Esophagus squamous epithelium (tissue), 5 donors: ENCODE measurements around the gene C11orf21. TPM values are rescaled to one million over a fixed set of nuclear protein-coding genes. Genes with fewer than 3 reads are reported as not detected.

Source experiments
- DNase-seq: peaks from one replicate; lab custom pipeline; 2025; lab: John Stamatoyannopoulos, UW
- H3K27ac ChIP-seq, 4 donors: fragments of 200-600 bp; sonication (generic); one replicate each; pipeline ENCODE4 v1.5.1; 2016 to 2019; ENCODE audit warnings: mild to moderate bottlenecking in 1 of 4
- H3K27me3 ChIP-seq, 4 donors: fragments of 200-600 bp; sonication (generic); 1 replicate in 3 of 4; 2 replicates in 1 of 4; pipeline versions ENCODE4 v1.5.1 to v1.6.0; 2017 to 2021; ENCODE audit warnings: antibody characterized with exemption in 1 of 4
- H3K36me3 ChIP-seq, 3 donors: fragments of 200-600 bp; sonication (generic); one replicate each; pipeline ENCODE4 v1.5.1; 2016 to 2019
- H3K4me1 ChIP-seq, 3 donors: fragments of 200-600 bp; sonication (generic); one replicate each; pipeline ENCODE4 v1.5.1; 2017 to 2019
- H3K4me3 ChIP-seq, 4 donors: fragments of 200-600 bp; sonication (generic); 1 replicate in 3 of 4; 2 replicates in 1 of 4; pipeline ENCODE4 v1.5.1; 2016 to 2019; ENCODE audit warnings: mild to moderate bottlenecking in 2 of 4, moderate library complexity in 1 of 4
- H3K9me3 ChIP-seq, 3 donors: fragments of 200-600 bp; sonication (generic); one replicate each; pipeline ENCODE4 v1.5.1; 2016 to 2019
- POLR2A ChIP-seq, 4 donors: fragments of 450-650 bp; IDR thresholded peaks; one replicate each; pipeline ENCODE4 v1.6.1; 2017; ENCODE audit warnings: antibody characterized with exemption in 4 of 4, mild to moderate bottlenecking in 4 of 4, moderate library complexity in 3 of 4
- whole genome bisulfite sequencing, 2 donors: methylation state at CpG; one replicate each; pipeline ENCODE4 v1.1.5; 2018; 5-methylcytosine and 5-hydroxymethylcytosine counted together
- intact Hi-C: fragments of 100-400 bp; cut with DNase I; formaldehyde crosslinking; loops from one replicate; pipeline ENCODE4 v1.15.0; 2022
- total RNA-seq, 4 donors: library from RNA; depleted of rRNA; stranded (reverse); fragments of >200 nt; gene quantifications; one replicate each; pipeline ENCODE4 v1.1.0, GENCODE V29; 2016
- TF ChIP-seq, protein P1 (sequence below), 6 experiments: fragments of 450-650 bp in 4 of 6; fragments of 200-600 bp in 2 of 6; sonication (generic) in 2 of 6; IDR thresholded peaks; one replicate each; pipeline ENCODE4 v1.5.1; 2016 to 2019; ENCODE audit warnings: antibody characterized with exemption in 6 of 6, mild to moderate bottlenecking in 4 of 6, moderate library complexity in 4 of 6
- donor health status: DM: yes; HTN: yes; CAD: no.

C11orf21 gene
- total RNA-seq, 4 donors from 2014 or later = 0.30 to 0.94 (median 0.76) TPM; not detected in 1

DNA sequence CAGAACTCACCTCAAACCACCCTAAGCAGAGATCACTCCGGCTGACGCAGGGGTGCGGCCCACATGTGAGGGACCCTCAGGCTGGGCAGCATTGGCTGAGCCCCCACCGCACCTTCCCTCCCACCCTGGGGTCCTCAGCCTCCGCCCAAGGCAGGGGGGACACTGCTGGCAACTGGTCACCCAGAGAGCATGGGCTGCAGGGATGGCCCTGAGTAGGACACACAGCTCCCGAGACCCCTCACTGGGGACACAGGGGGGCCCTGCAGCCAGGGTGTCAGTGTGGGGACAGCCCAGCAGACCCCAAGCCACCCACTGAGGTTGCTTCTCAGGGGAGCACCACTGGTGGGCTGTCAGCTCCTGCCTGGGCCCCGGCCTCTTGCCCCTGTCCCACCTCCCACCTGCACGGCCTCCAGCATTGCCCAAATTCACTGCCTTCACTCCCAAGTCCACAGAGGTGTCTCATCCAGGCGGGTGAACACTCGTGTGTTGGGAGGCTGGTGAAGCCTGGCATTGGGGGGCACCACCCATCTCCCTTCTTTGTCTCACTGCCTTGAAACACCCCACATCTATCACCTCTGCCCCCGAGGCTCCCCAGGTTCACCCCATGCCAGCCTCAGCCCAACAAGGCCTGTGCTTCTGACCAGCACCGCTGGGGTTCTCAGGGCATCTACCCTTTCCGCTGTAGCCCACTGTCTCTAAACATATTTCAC, 4.7 kb downstream of the C11orf21 start:
- TF ChIP-seq POLR2A (IDR thresholded peaks at IDR 0.05) = no peak
- TF ChIP-seq, protein P1, sequence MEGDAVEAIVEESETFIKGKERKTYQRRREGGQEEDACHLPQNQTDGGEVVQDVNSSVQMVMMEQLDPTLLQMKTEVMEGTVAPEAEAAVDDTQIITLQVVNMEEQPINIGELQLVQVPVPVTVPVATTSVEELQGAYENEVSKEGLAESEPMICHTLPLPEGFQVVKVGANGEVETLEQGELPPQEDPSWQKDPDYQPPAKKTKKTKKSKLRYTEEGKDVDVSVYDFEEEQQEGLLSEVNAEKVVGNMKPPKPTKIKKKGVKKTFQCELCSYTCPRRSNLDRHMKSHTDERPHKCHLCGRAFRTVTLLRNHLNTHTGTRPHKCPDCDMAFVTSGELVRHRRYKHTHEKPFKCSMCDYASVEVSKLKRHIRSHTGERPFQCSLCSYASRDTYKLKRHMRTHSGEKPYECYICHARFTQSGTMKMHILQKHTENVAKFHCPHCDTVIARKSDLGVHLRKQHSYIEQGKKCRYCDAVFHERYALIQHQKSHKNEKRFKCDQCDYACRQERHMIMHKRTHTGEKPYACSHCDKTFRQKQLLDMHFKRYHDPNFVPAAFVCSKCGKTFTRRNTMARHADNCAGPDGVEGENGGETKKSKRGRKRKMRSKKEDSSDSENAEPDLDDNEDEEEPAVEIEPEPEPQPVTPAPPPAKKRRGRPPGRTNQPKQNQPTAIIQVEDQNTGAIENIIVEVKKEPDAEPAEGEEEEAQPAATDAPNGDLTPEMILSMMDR (IDR thresholded peaks at IDR 0.05) = no peak
- Histone ChIP-seq H3K4me1 (no peaks in the 10 kb centered on the region), H3K9me3 (no peaks in the 10 kb centered on the region), H3K27ac (no peak overlapping the region), H3K36me3 (no peaks in the 10 kb centered on the region), H3K27me3 (peaks cover 0 to 30% (median 0%) of the 10 kb centered on the region in 4 donors), H3K4me3 (no peak overlapping the region)
- DNase-seq = no peak
- 73 to 81% methylated on average over 5 to 8 of the region's 13 CpGs for WGBS, 2 donors
- intact Hi-C loops = no loop called here

DNA sequence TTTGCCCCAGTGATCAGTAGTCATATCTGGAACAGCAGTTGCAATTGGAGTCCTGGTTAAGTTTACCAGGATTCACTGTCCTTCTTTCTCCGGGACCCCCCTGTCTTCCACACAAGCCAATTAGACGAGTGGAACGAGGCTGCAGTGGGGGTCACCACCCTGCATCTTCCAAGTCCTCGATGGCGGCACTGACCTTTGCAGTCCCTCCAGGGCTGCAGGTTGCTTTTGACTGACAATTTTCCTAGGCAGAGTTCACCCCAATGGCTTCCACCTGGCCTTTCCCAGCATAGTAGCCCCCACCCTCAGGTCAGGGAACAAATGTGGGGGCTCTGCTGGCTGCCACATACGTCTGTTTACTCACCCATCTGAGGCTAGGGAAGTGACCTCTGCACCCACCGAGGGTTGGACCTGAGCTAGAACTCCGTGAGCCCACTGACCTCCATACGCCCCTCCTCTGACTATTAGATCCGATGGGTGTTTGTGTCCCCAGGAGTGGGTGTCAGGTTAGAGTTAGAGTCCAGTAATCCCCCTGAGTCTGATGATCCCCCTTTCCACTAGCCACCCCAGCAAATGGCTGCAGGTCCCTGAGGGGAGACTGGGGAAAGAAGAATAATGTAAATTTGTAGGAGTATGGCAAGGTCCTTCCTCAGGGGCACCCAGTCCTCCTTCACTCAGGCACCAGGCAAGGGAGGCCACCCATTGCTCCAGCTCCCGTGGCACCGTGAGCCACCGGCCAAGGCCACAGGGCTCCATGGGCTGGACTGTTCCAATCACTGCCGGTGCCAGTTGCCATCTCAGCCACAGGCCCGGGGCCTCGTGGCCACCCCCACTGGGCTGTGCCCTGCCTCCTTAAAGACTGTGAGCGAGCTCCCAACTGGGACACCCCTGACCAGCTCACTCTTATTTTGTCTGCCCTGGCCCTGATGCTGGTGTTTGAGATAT, 5.5 kb downstream of the C11orf21 start:
- Histone ChIP-seq H3K27ac (no peak overlapping the region), H3K36me3 (no peaks in the 10 kb centered on the region), H3K4me1 (no peaks in the 10 kb centered on the region), H3K27me3 (peaks cover 0 to 30% (median 0%) of the 10 kb centered on the region in 4 donors), H3K4me3 (no peak overlapping the region), H3K9me3 (no peaks in the 10 kb centered on the region)
- WGBS, 2 donors = 83 to 88% methylated on average over 5 to 12 of the region's 17 CpGs
- no peak for TF ChIP-seq POLR2A (IDR thresholded peaks at IDR 0.05)
- TF ChIP-seq, protein P1 (IDR thresholded peaks at IDR 0.05) = no peak
- intact Hi-C loops = no loop called here
- no peak for DNase-seq

DNA sequence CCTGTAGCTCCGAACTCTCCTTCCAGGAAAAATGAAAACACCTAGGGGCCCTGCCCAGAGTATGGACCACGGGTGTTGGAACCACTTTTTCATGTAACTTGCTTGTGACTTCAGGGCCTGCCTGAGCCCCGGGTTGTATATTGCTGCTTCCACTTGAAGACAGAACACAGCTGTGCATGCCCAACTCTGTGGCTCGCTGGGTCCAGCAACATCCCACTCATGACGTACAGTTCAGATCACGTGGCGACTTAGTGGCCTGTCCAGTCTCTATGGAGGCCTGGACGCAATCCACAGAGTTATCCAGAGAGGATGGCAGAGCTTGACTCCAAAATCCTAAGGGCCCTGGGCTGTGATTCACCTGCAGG, 6.8 kb downstream of the C11orf21 start:
- Histone ChIP-seq H3K36me3 (no peaks in the 10 kb centered on the region), H3K4me1 (no peaks in the 10 kb centered on the region), H3K4me3 (no peak overlapping the region), H3K27ac (no peak overlapping the region), H3K27me3 (peaks cover 0 to 40% (median 0%) of the 10 kb centered on the region in 4 donors), H3K9me3 (no peaks in the 10 kb centered on the region)
- WGBS, 2 donors = 80 to 82% methylated on average over 2 to 3 of the region's 8 CpGs
- no peak for DNase-seq
- no peak for TF ChIP-seq POLR2A (IDR thresholded peaks at IDR 0.05)
- TF ChIP-seq, protein P1 (IDR thresholded peaks at IDR 0.05) = no peak
- intact Hi-C loops = no loop called here

DNA sequence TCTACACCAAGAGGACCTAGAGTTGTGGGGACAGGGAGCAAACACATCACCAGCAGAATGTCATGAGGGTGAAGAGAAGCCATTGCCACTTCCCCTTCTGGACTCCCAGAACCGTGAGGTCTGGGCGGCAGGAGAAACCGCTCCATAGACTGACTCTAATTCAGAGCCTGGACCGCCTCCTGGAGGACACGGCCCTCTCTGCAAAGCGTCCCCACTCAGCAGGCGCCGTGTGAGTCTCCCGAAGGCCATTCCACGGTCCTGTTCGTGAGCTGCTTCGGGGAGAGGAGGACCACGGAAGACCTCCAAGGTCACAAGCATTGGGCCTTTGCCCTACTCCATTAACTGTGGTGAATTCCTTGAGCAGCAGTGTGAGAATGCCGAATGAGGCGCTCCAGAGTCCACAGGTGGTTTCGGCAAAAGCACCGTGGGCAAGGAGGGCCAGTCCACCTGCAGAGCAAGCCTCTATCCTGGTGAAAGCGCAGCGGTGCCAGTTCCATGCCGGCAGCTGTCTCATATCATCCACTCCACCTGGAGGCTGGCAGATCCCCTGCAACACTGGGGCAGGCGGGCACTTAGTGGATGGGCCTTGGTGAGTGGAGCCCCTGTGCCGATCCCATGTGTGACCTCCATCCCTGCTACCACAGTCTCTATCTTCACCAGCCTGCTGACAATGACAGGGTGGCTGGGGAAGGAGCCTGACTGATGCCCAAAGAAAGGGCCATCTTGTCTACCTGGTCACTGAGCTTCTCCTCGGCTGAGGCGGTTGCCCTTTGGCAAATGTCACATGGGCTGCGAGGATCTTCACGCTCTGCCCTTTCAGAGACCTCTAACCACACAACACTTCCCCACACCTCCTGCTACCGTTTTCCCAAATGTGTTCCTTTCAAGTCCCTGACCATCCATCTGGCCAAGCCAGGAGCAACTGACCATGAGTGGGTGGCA, 7.5 kb downstream of the C11orf21 start:
- no peak overlapping the region for H3K4me3 ChIP-seq
- H3K27ac ChIP-seq = no peak overlapping the region
- intact Hi-C loops = no loop called here
- WGBS, 2 donors = 38 to 80% methylated on average over 3 to 14 of the region's 27 CpGs
- no peak for DNase-seq
- H3K27me3 ChIP-seq = peaks cover 0 to 45% (median 0%) of the 10 kb centered on the region in 4 donors
- H3K36me3 ChIP-seq = no peaks in the 10 kb centered on the region
- H3K4me1 ChIP-seq = no peaks in the 10 kb centered on the region
- TF ChIP-seq POLR2A (IDR thresholded peaks at IDR 0.05) = no peak
- TF ChIP-seq, protein P1 (IDR thresholded peaks at IDR 0.05) = no peak
- no peaks in the 10 kb centered on the region for H3K9me3 ChIP-seq
